ENCODE results near the gene PHTF1.
"Not testable (repeated sequence)": the region's sequence is repeated elsewhere in the genome, so short reads cannot be mapped to it uniquely, and the experiment has no call there.

Gene PHTF1

GRCh38 chr1:113721010-113721409 lies 38.3 kb downstream of the PHTF1 start:
- DNase-seq: no peak

- not testable (repeated sequence) for DNase-seq
Observed at GRCh38 chr1:113718621-113719020, 40.7 kb downstream of the PHTF1 start.

- not testable (repeated sequence) for DNase-seq
Observed at GRCh38 chr1:113717506-113717905, 41.8 kb downstream of the PHTF1 start.

GRCh38 chr1:113714606-113715269 lies 44.5 kb downstream of the PHTF1 start:
- DNase-seq: no peak

- no peak for DNase-seq
Observed at GRCh38 chr1:113701429-113701828, 57.9 kb downstream of the PHTF1 start.

GRCh38 chr1:113694910-113695309 lies 64.4 kb downstream of the PHTF1 start:
- DNase-seq: no peak

GRCh38 chr1:113692824-113693431 lies 66.4 kb downstream of the PHTF1 start:
- no peak for DNase-seq

- DNase-seq: no peak
Observed at GRCh38 chr1:113692342-113692741, 66.9 kb downstream of the PHTF1 start.

GRCh38 chr1:113691184-113691583 lies 68.1 kb downstream of the PHTF1 start:
- no peak for DNase-seq

- no peak for DNase-seq
Observed at GRCh38 chr1:113686891-113687618, 72.2 kb downstream of the PHTF1 start.

GRCh38 chr1:113684153-113684541 lies 75.1 kb downstream of the PHTF1 start:
- DNase-seq: no peak

GRCh38 chr1:113683384-113684152 lies 75.7 kb downstream of the PHTF1 start:
- no peak for DNase-seq

GRCh38 chr1:113681596-113682337 lies 77.5 kb downstream of the PHTF1 start:
- DNase-seq: no peak

GRCh38 chr1:113678159-113678469 lies 81.2 kb downstream of the PHTF1 start:
- DNase-seq: no peak

GRCh38 chr1:113677250-113678158 lies 81.8 kb downstream of the PHTF1 start:
- peak in 1 of 51 donors; percentile 26 for DNase-seq

GRCh38 chr1:113676524-113676923 lies 82.8 kb downstream of the PHTF1 start:
- no peak for DNase-seq

GRCh38 chr1:113675302-113675701 lies 84.0 kb downstream of the PHTF1 start:
- DNase-seq: no peak

- no peak for DNase-seq
Observed at GRCh38 chr1:113674591-113674990, 84.7 kb downstream of the PHTF1 start.

- DNase-seq: no peak
Observed at GRCh38 chr1:113672491-113672890, 86.8 kb downstream of the PHTF1 start.

GRCh38 chr1:113670650-113671049 lies 88.6 kb downstream of the PHTF1 start:
- no peak for DNase-seq
